G401 (cell line): ENCODE measurements around the gene AGBL3. TPM values are rescaled to one million over a fixed set of nuclear protein-coding genes. Genes with fewer than 3 reads are reported as not detected.

Experiments used
- DNase-seq: peaks from one replicate; pipeline ENCODE4 v3.0.0-alpha.2; 2015; ENCODE audit warnings: low spot score
- in situ Hi-C: cut with HindIII; loops from 2 replicates; pipeline ENCODE4 v1.10.0; 2016; ENCODE audit warnings: low sequenced_read_pairs, mixed read lengths
- total RNA-seq: library from RNA; depleted of rRNA; stranded (reverse); fragments of >200 nt; shearing (Covaris generic); gene quantifications from 2 replicates; pipeline ENCODE4 v1.2.3, GENCODE V29; 2014; rRNA removed

Gene AGBL3
- total RNA-seq: 0.25 and 0.27 TPM in 2 replicates

GRCh38 chr7:134986363-134987251, at the start of gene AGBL3:
TSS of gene AGBL3 (plus strand) at chr7:134986508. CDS start at chr7:134987934, 1,426 bp downstream.
- in situ Hi-C loops: no loop called here
- peak; percentile 96 for DNase-seq

GRCh38 chr7:134936893-134937510, 49.3 kb upstream of the AGBL3 start:
- DNase-seq: no peak
- in situ Hi-C loops: no loop called here

DNA sequence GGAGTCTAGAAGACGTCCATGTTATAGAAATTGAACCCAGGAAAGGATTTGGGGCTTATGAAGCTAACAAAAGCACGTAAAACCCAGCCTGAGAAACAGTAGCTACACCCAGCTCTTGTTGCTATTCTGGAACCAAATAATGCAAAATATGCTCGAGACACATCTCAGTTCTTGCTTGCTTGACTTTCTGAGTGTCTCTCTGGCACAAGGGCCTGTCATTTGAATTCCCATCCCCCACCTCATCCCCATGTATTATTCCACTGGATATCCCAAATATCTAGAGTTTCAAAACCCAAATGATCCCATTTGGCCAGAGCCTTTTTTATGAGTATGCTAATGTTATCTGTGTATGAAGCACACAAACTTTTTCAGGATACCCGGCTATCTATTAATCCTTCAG, 48.2 kb upstream of the AGBL3 start:
- in situ Hi-C loops: no loop called here
- DNase-seq: no peak

DNA sequence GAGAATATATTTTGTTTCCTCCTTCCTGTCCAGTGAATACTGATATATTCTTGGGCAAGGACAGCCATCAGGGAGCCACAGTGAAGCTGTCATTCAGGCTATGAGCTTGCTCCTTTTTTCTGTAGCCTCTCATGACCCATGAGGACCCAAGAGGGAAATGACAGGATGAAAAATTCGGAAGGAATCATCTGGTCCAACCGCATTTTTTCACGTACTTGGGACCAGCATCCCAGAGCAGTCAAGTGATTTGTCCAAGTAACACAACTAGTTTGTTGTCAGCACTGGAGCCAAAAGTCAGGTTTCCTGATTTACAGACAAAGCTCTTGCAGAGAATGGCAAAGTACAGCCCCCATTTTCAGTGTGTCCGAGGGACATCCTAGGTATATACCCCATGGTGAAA, 47.2 kb upstream of the AGBL3 start:
- in situ Hi-C loops: no loop called here
- DNase-seq: no peak

- in situ Hi-C loops: no loop called here
- no peak for DNase-seq
Observed at GRCh38 chr7:134940729-134941128, 45.6 kb upstream of the AGBL3 start.

GRCh38 chr7:134941185-134941900, 45.0 kb upstream of the AGBL3 start:
- DNase-seq: no peak
- in situ Hi-C loops: no loop called here

DNA sequence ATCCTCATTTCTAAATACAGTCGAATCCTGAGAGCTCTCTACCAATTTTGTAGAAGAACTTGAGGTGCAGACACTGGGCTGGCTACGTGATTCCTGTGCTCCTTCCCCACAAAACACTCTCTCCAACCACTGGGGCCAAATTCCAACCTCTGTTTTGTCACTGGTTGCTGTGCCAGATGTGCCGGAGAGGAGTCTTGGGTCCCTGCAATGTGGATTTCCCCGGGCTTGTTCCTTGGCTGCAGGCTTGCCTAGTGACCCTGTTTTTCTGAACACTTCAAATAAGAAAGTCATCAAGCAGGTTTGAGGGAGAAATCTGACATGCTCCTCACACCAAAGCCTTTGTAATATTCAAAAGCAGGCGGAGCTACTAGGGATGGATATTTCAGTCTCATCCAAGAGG, 44.4 kb upstream of the AGBL3 start:
- DNase-seq: no peak

DNA sequence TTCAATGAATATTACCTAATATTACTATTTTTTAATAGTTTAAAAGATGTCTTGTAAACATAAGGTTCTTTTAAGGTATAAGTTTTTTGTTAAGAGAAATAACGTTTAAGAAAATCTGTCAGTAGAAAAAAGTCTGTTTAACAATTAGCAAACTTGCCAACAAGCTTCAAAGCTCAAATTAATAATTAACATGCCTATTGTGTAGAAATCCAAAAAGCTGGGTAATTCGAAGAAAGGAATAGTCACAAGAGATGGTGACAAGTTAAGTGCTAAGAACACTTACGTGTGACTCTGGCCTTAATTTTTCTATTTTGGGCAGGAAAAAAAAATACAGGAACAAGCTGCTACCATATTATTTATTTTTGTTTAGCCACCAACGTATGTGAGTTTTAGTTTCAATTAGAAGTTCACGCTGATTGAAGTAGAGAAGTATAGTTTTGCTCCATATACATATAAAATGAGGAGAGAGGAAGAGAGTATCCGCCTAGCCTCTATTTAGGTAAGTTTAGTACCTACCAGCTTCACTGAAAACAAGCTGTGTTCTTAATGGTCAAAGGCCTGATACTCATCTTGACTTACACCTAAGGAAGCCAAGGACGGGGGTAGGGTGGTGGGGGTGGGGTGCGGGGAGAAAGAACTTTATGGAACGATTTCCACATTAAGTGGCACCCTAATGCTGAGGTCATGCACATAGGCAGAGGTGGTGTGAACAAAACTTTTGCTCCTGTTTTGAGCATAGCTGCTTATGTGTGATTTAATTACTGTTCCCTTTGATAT, 43.4 kb upstream of the AGBL3 start:
- in situ Hi-C loops: no loop called here
- no peak for DNase-seq

More for the DNA sequence above, 44.4 kb upstream of the AGBL3 start:
- in situ Hi-C loops: no loop called here

DNA sequence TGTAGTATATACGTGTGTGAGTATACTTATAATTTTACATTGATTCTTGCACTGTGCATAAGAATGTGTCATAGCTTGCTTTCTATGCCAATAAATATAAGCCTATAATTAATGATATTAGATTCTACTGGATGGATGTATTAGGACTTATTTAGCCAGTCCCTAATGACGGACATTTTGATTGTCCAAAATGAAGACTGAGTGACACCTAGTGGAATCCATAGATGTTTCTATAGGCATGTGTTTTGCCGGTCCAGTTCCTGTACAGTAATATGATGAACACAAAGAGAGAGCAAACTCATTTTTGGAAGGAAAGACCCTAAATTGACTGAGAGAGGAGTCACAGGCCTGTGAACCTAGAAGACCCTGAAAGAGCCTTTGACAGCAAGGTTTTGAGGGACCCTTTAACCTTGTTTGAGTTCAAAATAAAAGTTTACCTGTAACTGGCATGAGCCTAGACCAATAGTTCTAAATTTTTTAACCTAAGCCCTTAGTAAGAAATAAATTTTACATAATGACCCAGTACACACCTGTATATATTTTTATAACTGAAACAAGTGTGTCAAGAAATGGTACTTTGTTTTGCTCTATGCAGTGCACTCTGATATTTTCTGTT, 42.4 kb upstream of the AGBL3 start:
- DNase-seq: peak; percentile 38
- in situ Hi-C loops: no loop called here

GRCh38 chr7:134945691-134946090, 40.6 kb upstream of the AGBL3 start:
- in situ Hi-C loops: no loop called here

GRCh38 chr7:134946260-134946659, 40.0 kb upstream of the AGBL3 start:
- DNase-seq: no peak
- in situ Hi-C loops: no loop called here

More at GRCh38 chr7:134945691-134946090, 40.6 kb upstream of the AGBL3 start:
- no peak for DNase-seq

GRCh38 chr7:134947329-134947728, 39.0 kb upstream of the AGBL3 start:
- no peak for DNase-seq
- in situ Hi-C loops: no loop called here

GRCh38 chr7:134947831-134948230, 38.5 kb upstream of the AGBL3 start:
- in situ Hi-C loops: no loop called here
- no peak for DNase-seq

- no peak for DNase-seq
- in situ Hi-C loops: no loop called here
Observed at GRCh38 chr7:134948246-134948645, 38.1 kb upstream of the AGBL3 start.

DNA sequence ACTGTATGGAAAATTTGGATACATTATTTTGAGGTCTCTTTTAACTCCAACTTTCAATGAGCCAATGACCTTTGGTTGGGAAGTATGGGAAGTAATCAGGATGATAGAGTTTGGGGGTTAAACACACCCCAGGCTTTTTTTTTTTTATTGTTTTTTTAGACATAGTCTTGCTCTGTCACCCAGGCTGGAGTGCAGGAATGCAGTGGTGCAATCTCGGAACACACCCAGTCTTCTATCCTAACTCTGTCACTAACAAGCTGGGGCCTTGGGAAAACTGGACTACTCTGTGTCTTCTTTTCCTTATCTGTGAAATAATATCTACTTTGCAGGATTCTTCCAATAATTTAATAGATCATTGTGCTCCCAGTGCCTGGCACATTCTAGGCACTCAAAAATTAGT, 37.6 kb upstream of the AGBL3 start:
- in situ Hi-C loops: no loop called here

GRCh38 chr7:134949171-134949570, 37.1 kb upstream of the AGBL3 start:
- DNase-seq: no peak
- in situ Hi-C loops: no loop called here

More for the DNA sequence above, 37.6 kb upstream of the AGBL3 start:
- no peak for DNase-seq

DNA sequence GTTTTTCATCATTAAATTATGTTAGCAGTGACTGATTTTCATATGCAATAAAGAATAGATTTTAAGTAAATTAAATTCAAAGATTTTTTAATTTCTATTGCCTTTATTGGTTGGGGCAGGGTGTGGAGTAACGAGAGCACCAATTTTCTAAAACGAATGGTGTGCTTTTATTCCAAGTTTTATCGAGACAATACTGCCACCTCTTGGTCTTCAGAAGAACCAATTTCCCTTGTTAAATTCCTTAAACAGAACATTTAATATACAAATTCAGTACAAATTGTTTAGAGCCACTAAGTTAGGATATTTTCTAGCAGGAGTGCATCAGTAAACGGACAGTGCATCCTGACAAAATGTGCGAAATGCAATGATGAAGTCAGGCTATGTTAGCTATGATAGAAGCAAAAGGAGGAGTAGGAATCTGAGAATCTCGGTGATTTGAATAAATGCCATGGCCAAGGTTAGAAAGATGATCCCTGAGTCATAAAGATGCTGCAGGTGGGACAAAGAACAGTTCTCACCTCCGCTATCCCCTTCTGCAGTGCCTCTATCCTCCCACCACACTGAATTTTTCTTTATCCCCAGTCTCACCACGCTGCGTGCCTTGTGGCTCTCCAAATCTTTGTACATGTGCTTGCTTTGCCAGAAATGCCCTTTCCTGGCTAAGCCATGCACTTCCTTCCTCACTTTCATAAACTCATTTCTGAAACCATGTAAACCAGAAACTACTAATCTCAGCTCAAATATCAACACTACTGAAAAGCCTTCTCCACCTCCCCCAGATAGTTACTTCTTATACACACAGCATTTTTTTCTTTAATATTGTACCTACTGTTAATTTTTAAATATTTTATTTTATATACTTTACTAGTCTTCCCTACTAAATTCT, 31.9 kb upstream of the AGBL3 start:
- in situ Hi-C loops: no loop called here
- DNase-seq: peak; percentile 61

- in situ Hi-C loops: no loop called here
- no peak for DNase-seq
Observed at GRCh38 chr7:134957005-134957404, 29.3 kb upstream of the AGBL3 start.
